Fibroblast of lung (primary cell): Measurements from ENCODE around the gene PLPPR2.

Experiments used
- CTCF ChIP-seq, 2 donors: IDR thresholded peaks in 1 of 2; conservative IDR thresholded peaks in 1 of 2; 1 replicate in 1 of 2; 2 replicates in 1 of 2; pipeline ENCODE4 v1.5.1; 2011 to 2012; ENCODE audit warnings: low read length in 2 of 2, control low read depth in 1 of 2, inconsistent platforms in 1 of 2, low read depth in 1 of 2, mild to moderate bottlenecking in 1 of 2
- EZH2 ChIP-seq: IDR thresholded peaks from 2 replicates; pipeline ENCODE4 v1.5.1; 2012; ENCODE audit warnings: low read length, control low read depth, mild to moderate bottlenecking; ENCODE audit errors: missing control alignments

DNA sequence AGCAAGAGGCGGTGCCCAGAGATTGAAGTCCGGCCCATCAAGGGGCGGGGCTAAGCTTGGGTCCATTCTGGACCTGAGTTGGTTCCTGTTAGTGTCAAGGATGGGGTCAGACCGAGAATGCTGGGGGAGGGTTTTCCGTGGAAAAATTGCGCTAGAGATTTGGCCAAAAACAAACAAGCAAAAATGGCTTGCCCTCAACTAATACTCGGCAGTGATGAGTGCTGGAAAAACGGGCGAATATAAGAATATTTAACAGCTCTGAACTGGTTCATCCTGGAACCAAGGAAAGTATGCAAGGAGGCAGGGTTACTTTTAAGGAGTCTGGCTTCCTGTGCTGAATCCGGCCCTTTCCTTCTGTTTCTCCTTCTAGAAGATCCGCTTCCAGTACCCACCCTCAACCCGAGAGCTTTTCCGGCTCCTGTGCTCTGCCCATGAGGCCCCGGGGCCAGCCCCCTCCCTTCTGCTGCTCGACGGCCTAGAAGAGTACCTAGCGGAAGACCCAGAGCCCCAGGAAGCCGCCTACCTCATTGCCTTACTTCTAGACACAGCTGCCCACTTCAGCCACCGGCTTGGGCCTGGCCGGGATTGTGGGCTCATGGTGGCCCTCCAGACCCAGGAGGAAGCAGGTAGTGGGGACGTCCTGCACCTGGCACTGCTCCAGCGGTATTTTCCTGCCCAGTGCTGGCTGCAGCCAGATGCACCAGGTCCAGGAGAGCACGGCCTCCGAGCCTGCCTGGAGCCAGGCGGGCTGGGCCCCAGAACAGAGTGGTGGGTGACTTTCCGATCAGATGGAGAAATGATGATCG, 20.1 kb downstream of the PLPPR2 start:
- no peak for TF ChIP-seq CTCF (conservative IDR thresholded peaks at IDR 0.05 in 1 of 2, IDR thresholded peaks at IDR 0.05 in 1 of 2; ENCODE audit: low read depth in 1 of 2, low read length in 2 of 2)
- TF ChIP-seq EZH2 = no peak
